K562 treated with DMSO at 1 percent for 48 hours (cell line): Measurements from ENCODE around the gene CKAP5. TPM values are rescaled to one million over a fixed set of nuclear protein-coding genes. Genes with fewer than 3 reads are reported as not detected.

Experiments
- total RNA-seq: library from RNA; unstranded; fragments of 300-600 nt; gene quantifications from 2 replicates; pipeline ENCODE4 v1.2.3, GENCODE V29; 2022; ENCODE audit warnings: low replicate concordance; ENCODE audit errors: extremely low read depth

CKAP5 gene
- 109 TPM in 1 of 2 replicates, not detected in the other for total RNA-seq

DNA sequence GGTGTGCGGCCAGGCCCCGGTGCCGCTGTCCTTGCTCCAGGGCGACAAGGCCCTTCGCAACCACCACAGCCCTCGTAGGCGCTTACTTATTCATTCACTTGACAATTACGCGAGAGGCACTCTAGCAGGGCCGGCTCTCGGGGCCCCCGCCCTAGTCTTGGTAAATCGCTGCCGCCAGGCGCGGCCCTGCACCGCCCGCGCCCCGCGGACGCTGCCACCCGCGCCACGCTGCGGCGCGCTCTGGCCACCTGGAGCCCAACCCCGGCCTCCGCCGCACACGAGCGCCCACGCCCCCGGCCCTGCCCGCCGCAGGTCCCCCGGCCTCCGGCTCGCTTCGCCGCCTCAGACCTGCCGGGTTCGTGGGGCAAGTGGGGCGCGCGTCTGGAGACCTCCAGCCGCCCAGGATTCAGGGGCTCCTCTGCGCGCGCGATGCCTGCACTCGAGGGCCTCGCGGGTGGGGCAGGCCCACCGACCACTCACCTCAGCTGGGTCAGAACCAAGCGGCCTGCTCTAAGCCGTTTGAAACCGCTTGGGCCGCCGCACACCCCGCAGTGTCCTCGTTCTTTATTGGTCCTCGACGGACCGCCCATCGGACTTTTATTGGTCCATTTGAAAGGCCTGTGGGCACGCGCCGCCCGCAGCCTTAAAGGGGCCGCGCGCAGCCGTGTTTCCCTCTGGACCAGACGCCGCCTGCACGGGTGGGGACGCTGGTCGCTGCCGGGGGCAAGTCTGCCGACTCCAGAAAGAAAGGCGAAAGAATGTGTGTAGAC lies at the start of gene CKAP5:
CKAP5 (minus strand) TSS at position 541 of the 770 bp plus-strand sequence. CDS start 25,049 bp downstream, outside the sequence.

DNA sequence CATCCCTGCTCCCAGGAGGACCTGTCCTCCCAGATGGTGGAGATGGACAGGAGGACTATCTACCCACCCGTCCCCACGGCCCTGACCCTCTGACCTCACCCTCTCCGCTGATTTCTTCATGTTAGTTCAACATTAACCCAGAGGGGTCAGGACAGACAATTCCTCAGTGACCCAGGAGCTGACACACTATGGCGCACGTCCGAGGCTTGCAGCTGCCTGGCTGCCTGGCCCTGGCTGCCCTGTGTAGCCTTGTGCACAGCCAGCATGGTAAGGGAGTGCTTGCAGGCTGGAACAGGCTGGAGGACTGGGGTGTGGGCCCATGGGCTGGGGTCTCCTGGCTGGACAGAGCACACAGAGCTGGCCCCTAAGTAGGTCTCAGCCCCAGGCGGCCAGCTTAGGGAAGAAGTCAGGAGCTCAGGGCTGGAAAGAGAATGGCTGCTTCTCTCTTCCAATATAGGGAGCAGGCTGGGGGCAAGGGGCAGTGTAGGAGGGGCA lies 127.0 kb downstream of the CKAP5 start, which contains the start of gene F2:
F2 (plus strand) TSS at position 166 of the 495 bp plus-strand sequence; CDS start at position 189, 23 bp downstream.

DNA sequence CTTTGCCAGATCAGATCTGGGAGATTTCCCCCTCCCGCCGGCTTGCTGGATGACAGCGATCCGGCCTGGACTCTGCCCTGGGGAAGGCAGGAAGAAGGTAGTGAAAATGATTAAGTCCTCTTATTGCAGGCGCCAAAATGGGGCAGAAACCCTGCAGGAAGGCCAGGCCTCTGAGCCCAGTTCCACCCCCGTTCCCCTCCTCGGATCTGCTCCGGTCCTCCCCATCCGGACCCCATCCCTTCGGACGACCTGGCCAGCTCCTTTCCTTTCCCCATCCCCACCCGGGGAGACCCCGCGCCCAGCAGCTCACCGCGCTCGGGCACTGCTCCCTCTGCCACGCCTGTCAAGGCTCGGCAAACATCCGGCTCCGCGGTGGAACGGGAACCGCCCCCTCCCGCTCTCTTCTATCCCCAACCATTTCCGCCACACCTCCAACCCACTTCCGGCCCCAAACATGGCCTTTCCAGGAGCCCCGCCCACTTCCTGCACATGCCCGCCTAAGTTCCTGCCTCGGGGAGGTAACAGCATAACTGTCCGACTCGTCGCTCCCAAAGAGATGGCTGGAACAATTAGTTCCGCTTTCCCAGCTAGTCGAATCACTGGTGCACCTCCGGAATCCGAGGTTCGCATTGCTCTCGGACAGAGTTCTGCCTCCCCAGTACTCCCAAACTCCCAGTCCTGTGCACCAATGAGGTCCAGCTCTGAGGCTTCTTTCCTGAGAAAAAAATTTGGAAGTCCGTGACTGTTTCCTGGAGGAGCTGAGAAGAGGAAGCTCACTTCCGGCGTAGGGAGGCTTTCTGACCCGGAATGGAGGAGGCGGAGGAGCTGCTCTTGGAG lies 145.6 kb downstream of the CKAP5 start, which contains the start of the genes ARHGAP1 and ZNF408:
ARHGAP1 (minus strand) TSS at position 379 of the 837 bp plus-strand sequence. CDS start 4,512 bp downstream, outside the sequence.
ZNF408 (plus strand) TSS at position 791 of the 837 bp plus-strand sequence; CDS start at position 808, 17 bp downstream.

Other genes starting within 250 kb of the CKAP5 start
- not detected in 2 replicates for gene HARBI1, start 229.1 kb downstream of the CKAP5 start, total RNA-seq
- not detected in 2 replicates for gene ATG13, start 228.7 kb downstream of the CKAP5 start, total RNA-seq
- not detected in 2 replicates for gene ARHGAP1, start 145.7 kb downstream of the CKAP5 start, total RNA-seq
- gene ZNF408, start 145.2 kb downstream of the CKAP5 start, total RNA-seq, result not detected in 2 replicates
- gene F2, start 127.1 kb downstream of the CKAP5 start, total RNA-seq, result not detected in 2 replicates
- gene LRP4, start 72.3 kb upstream of the CKAP5 start, total RNA-seq, result not detected in 2 replicates
- gene CSTPP1, start 90.5 kb upstream of the CKAP5 start, total RNA-seq, result not detected in 2 replicates